CD4-positive, CD25-positive, alpha-beta regulatory T cell (primary cell): Measurements from ENCODE around the gene TCF7L2. TPM values are rescaled to one million over a fixed set of nuclear protein-coding genes. Genes with fewer than 3 reads are reported as not detected.

Source experiments
- ATAC-seq, 2 donors: fragments of 150-1000 bp; cut with Tn5 transposase; one replicate each; pipeline ENCODE4 v1.10.0; 2021; ENCODE audit warnings: low read depth in 2 of 2, moderate number of reproducible peaks in 2 of 2, moderate library complexity in 1 of 2
- DNase-seq, 3 donors: peaks; one replicate each; pipeline versions ENCODE4 v3.0.0 to v3.0.0-alpha.2; 2012 to 2022; ENCODE audit warnings: mixed read lengths in 1 of 3
- H3K27ac ChIP-seq: one replicate; pipeline ENCODE4 v1.7.0; 2013; ENCODE audit warnings: mild to moderate bottlenecking, low read length; ENCODE audit not compliant: insufficient read depth, poor library complexity, severe bottlenecking
- H3K27me3 ChIP-seq: one replicate; pipeline ENCODE4 v1.7.0; 2013; ENCODE audit warnings: low read length; ENCODE audit not compliant: control insufficient read depth, insufficient read depth
- H3K36me3 ChIP-seq: one replicate; pipeline ENCODE4 v1.7.0; 2013; ENCODE audit warnings: mild to moderate bottlenecking, low read length, moderate library complexity; ENCODE audit not compliant: control insufficient read depth, insufficient read depth
- H3K4me1 ChIP-seq: 2 replicates; pipeline ENCODE4 v1.7.0; 2013; ENCODE audit warnings: mild to moderate bottlenecking, low read length; ENCODE audit not compliant: insufficient read depth, control insufficient read depth, poor library complexity, severe bottlenecking
- H3K4me3 ChIP-seq: one replicate; pipeline ENCODE4 v1.7.0; 2013; ENCODE audit warnings: low read depth, mild to moderate bottlenecking, low read length, moderate library complexity
- H3K9me3 ChIP-seq, 2 experiments: 1 replicate in 1 of 2; 2 replicates in 1 of 2; pipeline ENCODE4 v1.7.0; 2013; ENCODE audit warnings: low read length in 2 of 2, mild to moderate bottlenecking in 1 of 2, moderate library complexity in 1 of 2; ENCODE audit not compliant: control insufficient read depth in 2 of 2
- H3K27ac Mint-ChIP-seq, 3 donors: one replicate each; pipeline ENCODE4 v1.8.0; 2020 to 2022; ENCODE audit warnings: mild to moderate bottlenecking in 3 of 3, mixed read lengths in 3 of 3, moderate library complexity in 2 of 3
- H3K27me3 Mint-ChIP-seq: one replicate; pipeline ENCODE4 v1.8.0; 2022; ENCODE audit warnings: mild to moderate bottlenecking, mixed read lengths
- H3K36me3 Mint-ChIP-seq: one replicate; pipeline ENCODE4 v1.8.0; 2020; ENCODE audit warnings: mixed read lengths
- H3K4me1 Mint-ChIP-seq, 4 donors: one replicate each; pipeline ENCODE4 v1.8.0; 2020 to 2022; ENCODE audit warnings: mixed read lengths in 4 of 4, mild to moderate bottlenecking in 1 of 4
- H3K4me3 Mint-ChIP-seq, 4 donors: one replicate each; pipeline ENCODE4 v1.8.0; 2020 to 2022; ENCODE audit warnings: mild to moderate bottlenecking in 4 of 4, mixed read lengths in 4 of 4, moderate library complexity in 3 of 4
- H3K9me3 Mint-ChIP-seq, 7 donors: one replicate each; pipeline ENCODE4 v1.8.0; 2020 to 2022; ENCODE audit warnings: mixed read lengths in 7 of 7, mild to moderate bottlenecking in 3 of 7, moderate library complexity in 2 of 7
- polyA plus RNA-seq, 4 donors: library from polyadenylated mRNA; unstranded; fragments of 300-500 nt; fragmentation: Illumina TruSeq; gene quantifications; one replicate each; pipeline ENCODE4 v1.2.3, GENCODE V29; 2021
- total RNA-seq: library from RNA; stranded (reverse); gene quantifications from one replicate; pipeline ENCODE4 v1.2.3, GENCODE V29; 2022

The TCF7L2 gene
- total and polyA plus RNA-seq, 5 donors from 2014 or later: 0.38 to 1.8 (median 0.52) TPM; not detected in 1

- Mint-ChIP-seq H3K36me3 (peaks cover 4% of the 10 kb centered on the region), H3K4me1 (peaks cover 0 to 3% (median 0%) of the 10 kb centered on the region in 4 donors), H3K27ac (no peak overlapping the region), H3K4me3 (peak overlapping the region in 1 of 4 donors; percentile 56), H3K9me3 (peaks cover 0 to 4% (median 0%) of the 10 kb centered on the region in 7 donors), H3K27me3 (peaks cover 56% of the 10 kb centered on the region)
- no peaks in the 10 kb centered on the region for H3K36me3 ChIP-seq
- H3K4me1 ChIP-seq: peaks cover 6% of the 10 kb centered on the region
- peak in 2 of 3 donors; percentile 30 to 44 for DNase-seq
- no peaks in the 10 kb centered on the region for H3K9me3 ChIP-seq
- no peak overlapping the region for H3K4me3 ChIP-seq
- no peak overlapping the region for H3K27ac ChIP-seq
- peak; percentile 62 to 75 for ATAC-seq
- peaks cover 12% of the 10 kb centered on the region for H3K27me3 ChIP-seq
These were observed 176.5 kb downstream of the TCF7L2 start for GRCh38 chr10:113126229-113127201.

GRCh38 chr10:113127261-113127900, 177.3 kb downstream of the TCF7L2 start:
- H3K27ac ChIP-seq: no peak overlapping the region
- H3K4me3 Mint-ChIP-seq: no peak overlapping the region
- no peaks in the 10 kb centered on the region for H3K9me3 ChIP-seq
- H3K27ac Mint-ChIP-seq: no peak overlapping the region
- peaks cover 0 to 4% (median 0%) of the 10 kb centered on the region in 7 donors for H3K9me3 Mint-ChIP-seq
- H3K27me3 Mint-ChIP-seq: peaks cover 54% of the 10 kb centered on the region
- no peak for DNase-seq
- peaks cover 0 to 3% (median 0%) of the 10 kb centered on the region in 4 donors for H3K4me1 Mint-ChIP-seq
- peaks cover 12% of the 10 kb centered on the region for H3K27me3 ChIP-seq
- no peak for ATAC-seq
- H3K36me3 Mint-ChIP-seq: peaks cover 4% of the 10 kb centered on the region
- peaks cover 6% of the 10 kb centered on the region for H3K4me1 ChIP-seq
- H3K36me3 ChIP-seq: no peaks in the 10 kb centered on the region
- H3K4me3 ChIP-seq: no peak overlapping the region

GRCh38 chr10:113127901-113128283, 177.8 kb downstream of the TCF7L2 start:
- Mint-ChIP-seq H3K4me3 (no peak overlapping the region), H3K27me3 (peaks cover 51% of the 10 kb centered on the region), H3K36me3 (peaks cover 4% of the 10 kb centered on the region), H3K27ac (no peak overlapping the region), H3K9me3 (peaks cover 0 to 4% (median 0%) of the 10 kb centered on the region in 7 donors), H3K4me1 (peaks cover 0 to 3% (median 0%) of the 10 kb centered on the region in 4 donors)
- ATAC-seq (no peak), DNase-seq (no peak)
- no peak overlapping the region for H3K27ac ChIP-seq
- peaks cover 12% of the 10 kb centered on the region for H3K27me3 ChIP-seq
- no peaks in the 10 kb centered on the region for H3K9me3 ChIP-seq
- H3K4me1 ChIP-seq: peaks cover 6% of the 10 kb centered on the region
- no peaks in the 10 kb centered on the region for H3K36me3 ChIP-seq
- H3K4me3 ChIP-seq: no peak overlapping the region

GRCh38 chr10:113128450-113129070, 178.5 kb downstream of the TCF7L2 start:
- DNase-seq (no peak), ATAC-seq (no peak)
- Mint-ChIP-seq H3K27ac (no peak overlapping the region), H3K9me3 (peaks cover 0 to 4% (median 0%) of the 10 kb centered on the region in 7 donors), H3K4me1 (peaks cover 0 to 3% (median 0%) of the 10 kb centered on the region in 4 donors), H3K4me3 (no peak overlapping the region), H3K36me3 (peaks cover 4% of the 10 kb centered on the region), H3K27me3 (peaks cover 51% of the 10 kb centered on the region)
- H3K4me1 ChIP-seq: peaks cover 6% of the 10 kb centered on the region
- H3K4me3 ChIP-seq: no peak overlapping the region
- no peaks in the 10 kb centered on the region for H3K9me3 ChIP-seq
- peaks cover 12% of the 10 kb centered on the region for H3K27me3 ChIP-seq
- H3K36me3 ChIP-seq: no peaks in the 10 kb centered on the region
- no peak overlapping the region for H3K27ac ChIP-seq

- Histone ChIP-seq H3K4me3 (no peak overlapping the region), H3K9me3 (no peaks in the 10 kb centered on the region), H3K36me3 (no peaks in the 10 kb centered on the region), H3K27me3 (peaks cover 12% of the 10 kb centered on the region), H3K27ac (no peak overlapping the region), H3K4me1 (peaks cover 6% of the 10 kb centered on the region)
- H3K27me3 Mint-ChIP-seq: peaks cover 45% of the 10 kb centered on the region
- H3K9me3 Mint-ChIP-seq: peaks cover 0 to 4% (median 0%) of the 10 kb centered on the region in 7 donors
- no peak for ATAC-seq
- no peak overlapping the region for H3K27ac Mint-ChIP-seq
- H3K4me1 Mint-ChIP-seq: peaks cover 0 to 3% (median 0%) of the 10 kb centered on the region in 4 donors
- H3K36me3 Mint-ChIP-seq: peaks cover 4% of the 10 kb centered on the region
- H3K4me3 Mint-ChIP-seq: no peak overlapping the region
- no peak for DNase-seq
These were observed 179.1 kb downstream of the TCF7L2 start for GRCh38 chr10:113129117-113129516.

GRCh38 chr10:113130014-113130641, 180.1 kb downstream of the TCF7L2 start:
- Histone ChIP-seq H3K27ac (no peak overlapping the region), H3K4me1 (peaks cover 6% of the 10 kb centered on the region), H3K27me3 (peaks cover 10% of the 10 kb centered on the region), H3K36me3 (no peaks in the 10 kb centered on the region), H3K4me3 (no peak overlapping the region), H3K9me3 (no peaks in the 10 kb centered on the region)
- Mint-ChIP-seq H3K4me1 (peaks cover 0 to 3% (median 0%) of the 10 kb centered on the region in 4 donors), H3K27ac (no peak overlapping the region), H3K36me3 (peaks cover 4% of the 10 kb centered on the region), H3K9me3 (peaks cover 0 to 4% (median 0%) of the 10 kb centered on the region in 7 donors), H3K4me3 (no peak overlapping the region), H3K27me3 (peaks cover 39% of the 10 kb centered on the region)
- ATAC-seq (no peak), DNase-seq (no peak)

GRCh38 chr10:113131613-113132261, 181.7 kb downstream of the TCF7L2 start:
- Histone ChIP-seq H3K4me3 (no peak overlapping the region), H3K27ac (no peak overlapping the region), H3K4me1 (peaks cover 1% of the 10 kb centered on the region), H3K9me3 (no peaks in the 10 kb centered on the region), H3K27me3 (peaks cover 6% of the 10 kb centered on the region), H3K36me3 (no peaks in the 10 kb centered on the region)
- Mint-ChIP-seq H3K4me3 (no peak overlapping the region), H3K27me3 (peaks cover 26% of the 10 kb centered on the region), H3K27ac (no peak overlapping the region), H3K4me1 (no peaks in the 10 kb centered on the region), H3K9me3 (peaks cover 0 to 4% (median 0%) of the 10 kb centered on the region in 7 donors), H3K36me3 (peaks cover 4% of the 10 kb centered on the region)
- no peak for DNase-seq
- no peak for ATAC-seq
